ENCODE data around the gene BAMBI. TPM values are rescaled to one million over a fixed set of nuclear protein-coding genes. Genes with fewer than 3 reads are reported as not detected.

BAMBI gene
- total and polyA plus RNA-seq, 10 of the 15 experiments (the other 5 are each of a cell fraction or from before 2014, with no cell fraction given): 0.03 to 0.18 (median 0.09) TPM; not detected in 6

- RAD21 ChIA-PET (ENCODE audit: unreplicated experiment): no interaction called here
- H3K9ac ChIP-seq (ENCODE audit: control insufficient read depth, insufficient read depth, low read length): no peak overlapping the region
- H4K20me1 ChIP-seq (ENCODE audit: control insufficient read depth, insufficient read depth): no peaks in the 10 kb centered on the region
- no peaks in the 10 kb centered on the region for H3K36me3 ChIP-seq (ENCODE audit: control insufficient read depth in 2 of 2, insufficient read depth in 2 of 2, low read length in 1 of 2)
- SMC1A ChIA-PET (ENCODE audit: uncharacterized antibody, unreplicated experiment): interaction anchor here (1.0 kb wide), 1 partner anchor 8 kb away, joined by 3 read pairs; no protein-coding TSS in a partner anchor
- no peak overlapping the region for H3K4me3 ChIP-seq
- no peaks in the 10 kb centered on the region for H3K9me3 ChIP-seq (replicated peaks; ENCODE audit: control insufficient read depth, insufficient read depth, low read length)
- H3K79me2 ChIP-seq (ENCODE audit: control insufficient read depth, insufficient read depth, low read length): no peaks in the 10 kb centered on the region
- no peak for TF ChIP-seq PKNOX1 (IDR thresholded peaks at IDR 0.05)
- no peak for TF ChIP-seq ATF2 (IDR thresholded peaks at IDR 0.05; ENCODE audit: low read length)
- no peak for TF ChIP-seq ELK1 (IDR thresholded peaks at IDR 0.05; ENCODE audit: low read depth, low read length)
- no peak for TF ChIP-seq TCF3 (IDR thresholded peaks at IDR 0.05; ENCODE audit: borderline replicate concordance, insufficient read depth, low read depth, low read length)
- TF ChIP-seq CBX5 (IDR thresholded peaks at IDR 0.05; ENCODE audit: low read depth): no peak
- no peak for TF ChIP-seq SUZ12 (IDR thresholded peaks at IDR 0.05; ENCODE audit: unreplicated experiment)
- no peak for TF ChIP-seq HSF1 (IDR thresholded peaks at IDR 0.05; ENCODE audit: low read depth, low read length)
- TF ChIP-seq TARDBP (IDR thresholded peaks at IDR 0.05; ENCODE audit: borderline replicate concordance): no peak
- TF ChIP-seq CEBPB (IDR thresholded peaks at IDR 0.05; ENCODE audit: borderline replicate concordance in 1 of 2, low read depth in 2 of 2, low read length in 2 of 2): no peak
- TF ChIP-seq FOXK2 (IDR thresholded peaks at IDR 0.05): no peak
- no peak for TF ChIP-seq TBL1XR1 (IDR thresholded peaks at IDR 0.05; ENCODE audit: low read depth, low read length)
- TF ChIP-seq ZSCAN29 (IDR thresholded peaks at IDR 0.05): no peak
- no peak for TF ChIP-seq JUND (IDR thresholded peaks at IDR 0.05; ENCODE audit: low read depth, low read length)
- TF ChIP-seq SKIL (IDR thresholded peaks at IDR 0.05; ENCODE audit: low read depth, poor library complexity, severe bottlenecking): no peak
- TF ChIP-seq EGR1 (IDR thresholded peaks at IDR 0.05; ENCODE audit: borderline replicate concordance in 1 of 2, low read depth in 2 of 2, low read length in 2 of 2): no peak
- TF ChIP-seq IRF4 (IDR thresholded peaks at IDR 0.05; ENCODE audit: low read depth, low read length): no peak
- H3K4me1 ChIP-seq (ENCODE audit: control insufficient read depth, insufficient read depth, low read length): no peaks in the 10 kb centered on the region
- intact Hi-C loops (cut with micrococcal nuclease; ENCODE audit: unreplicated experiment): no loop called here
- POLR2A ChIA-PET: no interaction called here
- DNase-seq (ENCODE audit: low read depth, low spot score): no peak
- FAIRE-seq: no peak
- no peak for ATAC-seq
- CTCF ChIA-PET: interaction anchor here (0.6 kb wide), 1 partner anchor 15 kb away, joined by 3 read pairs; no protein-coding TSS in a partner anchor
- no peak overlapping the region for H3K27ac ChIP-seq (ENCODE audit: control insufficient read depth, insufficient read depth)
- H3K27me3 ChIP-seq (replicated peaks in 1 of 2; ENCODE audit: control insufficient read depth in 2 of 2, insufficient read depth in 2 of 2, low read length in 1 of 2): no peaks in the 10 kb centered on the region
- in situ Hi-C loops (cut with MboI): no loop called here
- no peak overlapping the region for H3K4me2 ChIP-seq (ENCODE audit: control insufficient read depth, insufficient read depth)
- no peak overlapping the region for H2AFZ ChIP-seq (ENCODE audit: control insufficient read depth, low read depth, low read length)
- BruUV-seq (replicated peaks): no TSS peak
These were observed 38.9 kb upstream of the BAMBI start for GRCh38 chr10:28638392-28638791.

Data from GM12878 (cell line).